GM21360 (cell line): ENCODE data around the gene CCL14.
"Not testable (repeated sequence)": the region's sequence is repeated elsewhere in the genome, so short reads cannot be mapped to it uniquely, and the experiment has no call there.

Source experiments
- ATAC-seq: cut with Tn5 transposase; IDR thresholded peaks from one replicate; pipeline ENCODE4 v1.9.1; 2021; ENCODE audit warnings: mild to moderate bottlenecking, moderate library complexity; ENCODE audit not compliant: unreplicated experiment

CCL14 gene

GRCh38 chr17:35986643-35987042, at the start of gene CCL14:
TSS of gene CCL14 (minus strand) at chr17:35986729. CDS start at chr17:35986649, 80 bp downstream.
- ATAC-seq = no peak

GRCh38 chr17:36036235-36036634, 49.7 kb upstream of the CCL14 start:
- no peak for ATAC-seq

- no peak for ATAC-seq
These were observed 47.6 kb upstream of the CCL14 start for GRCh38 chr17:36034127-36034526.

- no peak for ATAC-seq
These were observed 44.4 kb upstream of the CCL14 start for GRCh38 chr17:36030956-36031355.

- no peak for ATAC-seq
These were observed 41.2 kb upstream of the CCL14 start for GRCh38 chr17:36027761-36028160.

- ATAC-seq = no peak
These were observed 37.8 kb upstream of the CCL14 start for GRCh38 chr17:36024106-36024869.

- no peak for ATAC-seq
These were observed 32.9 kb upstream of the CCL14 start for GRCh38 chr17:36019423-36019822.

- ATAC-seq = no peak
These were observed 31.3 kb upstream of the CCL14 start, which contains the start of gene CCL23 for GRCh38 chr17:36017799-36018198. TSS of gene CCL23 (minus strand) at chr17:36017972. CDS start at chr17:36017897, 75 bp downstream.

- no peak for ATAC-seq
These were observed 30.0 kb upstream of the CCL14 start for GRCh38 chr17:36016555-36016954.

- not testable (repeated sequence) for ATAC-seq
These were observed 29.4 kb upstream of the CCL14 start for GRCh38 chr17:36015895-36016294.

- ATAC-seq = no peak
These were observed 28.4 kb upstream of the CCL14 start for GRCh38 chr17:36014946-36015345.

- no peak for ATAC-seq
These were observed 24.7 kb upstream of the CCL14 start for GRCh38 chr17:36011201-36011600.

GRCh38 chr17:36008998-36009665, 22.6 kb upstream of the CCL14 start:
- ATAC-seq = no peak

- ATAC-seq = no peak
These were observed 18.1 kb upstream of the CCL14 start for GRCh38 chr17:36004594-36005108.

GRCh38 chr17:36002631-36003030, 16.1 kb upstream of the CCL14 start:
- ATAC-seq = no peak

GRCh38 chr17:36001862-36002603, 15.5 kb upstream of the CCL14 start:
- ATAC-seq = no peak

- ATAC-seq = no peak
These were observed 14.7 kb upstream of the CCL14 start, which contains the start of gene CCL15 for GRCh38 chr17:36001110-36001771. TSS of gene CCL15 (minus strand) at chr17:36001553. CDS start at chr17:36001492, 61 bp downstream.

- ATAC-seq = no peak
These were observed 14.2 kb upstream of the CCL14 start for GRCh38 chr17:36000732-36001109.

GRCh38 chr17:35998756-35999155, 12.2 kb upstream of the CCL14 start:
- ATAC-seq = no peak

GRCh38 chr17:35998018-35998545, 11.6 kb upstream of the CCL14 start:
- ATAC-seq = no peak
